ENCODE measurements around the gene STAG1. TPM values are rescaled to one million over a fixed set of nuclear protein-coding genes. Genes with fewer than 3 reads are reported as not detected.
A peak's percentile ranks its signal among the peaks of the same experiment; 100 is the strongest.

STAG1 gene
- polyA plus RNA-seq, 3 donors: 7.2 to 10.0 (median 7.5) TPM

GRCh38 chr3:136498919-136499447 is 253.2 kb downstream of the STAG1 start:
- Histone ChIP-seq H2AFZ (ENCODE audit: insufficient read depth, low read depth, low read length, poor library complexity, severe bottlenecking) (no peak overlapping the region), H3K4me1 (ENCODE audit: control insufficient read depth in 1 of 2, insufficient read depth in 2 of 2, low read length in 2 of 2) (no peaks in the 10 kb centered on the region), H3K27ac (ENCODE audit: low read depth in 1 of 2, low read length in 2 of 2) (no peak overlapping the region), H3K9ac (ENCODE audit: insufficient read depth, low read length, poor library complexity, severe bottlenecking) (no peak overlapping the region), H3K79me2 (ENCODE audit: insufficient read depth, low read length) (no peaks in the 10 kb centered on the region), H3K27me3 (ENCODE audit: control insufficient read depth in 2 of 2, insufficient read depth in 2 of 2, low read length in 2 of 2) (no peaks in the 10 kb centered on the region), H3K4me2 (replicated peaks; ENCODE audit: extremely low read depth, low read length, poor library complexity, severe bottlenecking) (no peak overlapping the region), H3K36me3 (replicated peaks in 1 of 2; ENCODE audit: control insufficient read depth in 1 of 2, insufficient read depth in 2 of 2, low read length in 2 of 2) (peaks cover 8 to 50% of the 10 kb centered on the region in 2 donors), H4K20me1 (ENCODE audit: insufficient read depth, low read length) (no peaks in the 10 kb centered on the region), H3K4me3 (replicated peaks in 1 of 3; ENCODE audit: low read depth in 2 of 3, low read length in 3 of 3) (no peak overlapping the region), H3K9me3 (replicated peaks in 1 of 2; ENCODE audit: control insufficient read depth in 1 of 2, insufficient read depth in 1 of 2, low read length in 2 of 2) (peaks cover 0 to 1% of the 10 kb centered on the region in 2 donors)
- TF ChIP-seq CTCF (IDR thresholded peaks at IDR 0.05): no peak
- WGBS (ENCODE audit: insufficient coverage): 100% methylated on average over 2 of the region's 6 CpGs
- Mint-ChIP-seq H3K27me3 (ENCODE audit: low read depth in 3 of 3) (peaks cover 0 to 2% (median 0%) of the 10 kb centered on the region in 3 donors), H3K36me3 (peaks cover 32 to 39% of the 10 kb centered on the region in 2 donors), H3K4me3 (no peak overlapping the region), H3K27ac (peak overlapping the region in 2 of 7 donors; percentile 11 to 16), H3K9me3 (peaks cover 0 to 8% (median 3%) of the 10 kb centered on the region in 7 donors), H3K4me1 (no peaks in the 10 kb centered on the region)
- intact Hi-C loops (cut with micrococcal nuclease): no loop called here
- no peak for DNase-seq

GRCh38 chr3:136495213-136495612 is 257.0 kb downstream of the STAG1 start:
- 100% methylated on average over 2 of the region's 4 CpGs for WGBS (ENCODE audit: insufficient coverage)
- intact Hi-C loops (cut with micrococcal nuclease): no loop called here

More at GRCh38 chr3:136495213-136495612, 257.0 kb downstream of the STAG1 start:
- no peak overlapping the region for H3K9ac ChIP-seq (ENCODE audit: insufficient read depth, low read length, poor library complexity, severe bottlenecking)
- H3K27me3 ChIP-seq (ENCODE audit: control insufficient read depth in 2 of 2, insufficient read depth in 2 of 2, low read length in 2 of 2): no peaks in the 10 kb centered on the region
- peaks cover 5 to 56% of the 10 kb centered on the region in 2 donors for H3K36me3 ChIP-seq (replicated peaks in 1 of 2; ENCODE audit: control insufficient read depth in 1 of 2, insufficient read depth in 2 of 2, low read length in 2 of 2)
- H4K20me1 ChIP-seq (ENCODE audit: insufficient read depth, low read length): no peaks in the 10 kb centered on the region
- no peak overlapping the region for H3K27ac Mint-ChIP-seq
- no peaks in the 10 kb centered on the region for H3K4me1 Mint-ChIP-seq
- no peak overlapping the region for H2AFZ ChIP-seq (ENCODE audit: insufficient read depth, low read depth, low read length, poor library complexity, severe bottlenecking)
- no peaks in the 10 kb centered on the region for H3K4me1 ChIP-seq (ENCODE audit: control insufficient read depth in 1 of 2, insufficient read depth in 2 of 2, low read length in 2 of 2)
- H3K4me2 ChIP-seq (replicated peaks; ENCODE audit: extremely low read depth, low read length, poor library complexity, severe bottlenecking): no peak overlapping the region
- peaks cover 0 to 2% (median 0%) of the 10 kb centered on the region in 3 donors for H3K27me3 Mint-ChIP-seq (ENCODE audit: low read depth in 3 of 3)
- H3K4me3 ChIP-seq (replicated peaks in 1 of 3; ENCODE audit: low read depth in 2 of 3, low read length in 3 of 3): no peak overlapping the region
- no peaks in the 10 kb centered on the region for H3K79me2 ChIP-seq (ENCODE audit: insufficient read depth, low read length)
- peaks cover 51 to 59% of the 10 kb centered on the region in 2 donors for H3K36me3 Mint-ChIP-seq
- TF ChIP-seq CTCF (IDR thresholded peaks at IDR 0.05): no peak
- H3K9me3 Mint-ChIP-seq: peaks cover 0 to 9% (median 6%) of the 10 kb centered on the region in 7 donors
- H3K27ac ChIP-seq (ENCODE audit: low read depth in 1 of 2, low read length in 2 of 2): no peak overlapping the region
- peaks cover 0 to 3% of the 10 kb centered on the region in 2 donors for H3K9me3 ChIP-seq (replicated peaks in 1 of 2; ENCODE audit: control insufficient read depth in 1 of 2, insufficient read depth in 1 of 2, low read length in 2 of 2)
- H3K4me3 Mint-ChIP-seq: no peak overlapping the region
- DNase-seq: no peak

Measured in CD14-positive monocyte (primary cell).